Epithelial cell of esophagus (primary cell): Measurements from ENCODE around the gene ADGRD2.

Experiments used
- DNase-seq: peaks from one replicate; pipeline ENCODE4 v3.0.0; 2010; ENCODE audit warnings: low read depth
- H3K4me3 ChIP-seq: 2 replicates; pipeline ENCODE4 v1.5.1; 2011; ENCODE audit warnings: mild to moderate bottlenecking, low read length, control low read depth
- TF ChIP-seq, protein P1 (sequence below): IDR thresholded peaks from 2 replicates; pipeline ENCODE4 v1.5.1; 2011; ENCODE audit warnings: low read depth, mild to moderate bottlenecking, low read length, control low read depth, inconsistent platforms; ENCODE audit not compliant: insufficient read depth; ENCODE audit errors: missing control alignments

Gene ADGRD2

GRCh38 chr9:124514125-124514524, 63.9 kb downstream of the ADGRD2 start:
- no peak overlapping the region for H3K4me3 ChIP-seq
- TF ChIP-seq, protein P1, sequence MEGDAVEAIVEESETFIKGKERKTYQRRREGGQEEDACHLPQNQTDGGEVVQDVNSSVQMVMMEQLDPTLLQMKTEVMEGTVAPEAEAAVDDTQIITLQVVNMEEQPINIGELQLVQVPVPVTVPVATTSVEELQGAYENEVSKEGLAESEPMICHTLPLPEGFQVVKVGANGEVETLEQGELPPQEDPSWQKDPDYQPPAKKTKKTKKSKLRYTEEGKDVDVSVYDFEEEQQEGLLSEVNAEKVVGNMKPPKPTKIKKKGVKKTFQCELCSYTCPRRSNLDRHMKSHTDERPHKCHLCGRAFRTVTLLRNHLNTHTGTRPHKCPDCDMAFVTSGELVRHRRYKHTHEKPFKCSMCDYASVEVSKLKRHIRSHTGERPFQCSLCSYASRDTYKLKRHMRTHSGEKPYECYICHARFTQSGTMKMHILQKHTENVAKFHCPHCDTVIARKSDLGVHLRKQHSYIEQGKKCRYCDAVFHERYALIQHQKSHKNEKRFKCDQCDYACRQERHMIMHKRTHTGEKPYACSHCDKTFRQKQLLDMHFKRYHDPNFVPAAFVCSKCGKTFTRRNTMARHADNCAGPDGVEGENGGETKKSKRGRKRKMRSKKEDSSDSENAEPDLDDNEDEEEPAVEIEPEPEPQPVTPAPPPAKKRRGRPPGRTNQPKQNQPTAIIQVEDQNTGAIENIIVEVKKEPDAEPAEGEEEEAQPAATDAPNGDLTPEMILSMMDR: no peak
- no peak for DNase-seq

- DNase-seq: no peak
- TF ChIP-seq, protein P1: no peak
- no peak overlapping the region for H3K4me3 ChIP-seq
These were observed 64.6 kb downstream of the ADGRD2 start for GRCh38 chr9:124514874-124515273.

GRCh38 chr9:124517600-124517999, 67.3 kb downstream of the ADGRD2 start:
- no peak overlapping the region for H3K4me3 ChIP-seq
- TF ChIP-seq, protein P1: no peak
- no peak for DNase-seq

DNA sequence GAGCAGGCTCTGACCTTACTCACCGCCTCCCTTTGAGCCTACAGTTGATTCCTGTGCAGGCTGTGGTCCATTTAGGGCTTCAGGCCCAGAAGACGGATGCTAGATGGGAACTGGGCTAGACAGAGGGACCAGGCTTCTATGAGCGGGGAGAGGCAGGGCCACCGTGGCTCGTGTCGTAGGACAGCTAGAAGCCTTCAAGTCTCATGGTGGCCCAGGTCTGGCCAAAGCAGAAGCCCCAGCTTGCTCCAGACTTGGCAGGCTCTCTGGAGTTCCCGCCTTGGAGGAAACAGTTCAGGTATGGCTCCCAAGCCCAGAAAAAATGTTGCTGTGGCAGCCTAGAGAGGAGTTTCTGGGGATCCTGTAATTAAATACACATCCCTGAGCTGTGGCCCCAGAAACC, 67.9 kb downstream of the ADGRD2 start:
- no peak overlapping the region for H3K4me3 ChIP-seq
- DNase-seq: no peak
- TF ChIP-seq, protein P1: no peak

- no peak overlapping the region for H3K4me3 ChIP-seq
- no peak for DNase-seq
- TF ChIP-seq, protein P1: no peak
These were observed 70.0 kb downstream of the ADGRD2 start for GRCh38 chr9:124520206-124520596.

DNA sequence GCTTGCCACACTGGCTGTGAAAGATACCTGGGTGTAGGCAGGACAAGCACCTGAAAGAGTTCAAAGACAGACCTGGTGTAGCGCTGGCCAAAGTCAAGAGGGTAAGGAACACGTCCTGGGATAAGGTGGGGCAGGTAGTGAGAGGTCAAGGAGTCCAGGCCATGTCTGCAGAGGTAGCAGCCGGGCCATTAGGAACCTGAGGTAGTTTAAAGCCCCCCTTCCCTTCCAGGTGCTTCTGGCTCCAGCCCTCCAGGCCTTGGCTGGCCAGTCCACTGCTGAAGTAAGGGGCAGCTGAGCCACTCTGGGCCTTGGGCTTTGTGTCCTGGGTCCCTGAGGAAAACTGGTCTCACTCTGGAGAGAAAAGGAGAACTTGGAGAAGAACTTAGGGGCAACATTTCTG, 70.9 kb downstream of the ADGRD2 start:
- DNase-seq: no peak
- TF ChIP-seq, protein P1: no peak
- no peak overlapping the region for H3K4me3 ChIP-seq
